ENCODE results near the gene BCAS3.

The BCAS3 gene

DNA sequence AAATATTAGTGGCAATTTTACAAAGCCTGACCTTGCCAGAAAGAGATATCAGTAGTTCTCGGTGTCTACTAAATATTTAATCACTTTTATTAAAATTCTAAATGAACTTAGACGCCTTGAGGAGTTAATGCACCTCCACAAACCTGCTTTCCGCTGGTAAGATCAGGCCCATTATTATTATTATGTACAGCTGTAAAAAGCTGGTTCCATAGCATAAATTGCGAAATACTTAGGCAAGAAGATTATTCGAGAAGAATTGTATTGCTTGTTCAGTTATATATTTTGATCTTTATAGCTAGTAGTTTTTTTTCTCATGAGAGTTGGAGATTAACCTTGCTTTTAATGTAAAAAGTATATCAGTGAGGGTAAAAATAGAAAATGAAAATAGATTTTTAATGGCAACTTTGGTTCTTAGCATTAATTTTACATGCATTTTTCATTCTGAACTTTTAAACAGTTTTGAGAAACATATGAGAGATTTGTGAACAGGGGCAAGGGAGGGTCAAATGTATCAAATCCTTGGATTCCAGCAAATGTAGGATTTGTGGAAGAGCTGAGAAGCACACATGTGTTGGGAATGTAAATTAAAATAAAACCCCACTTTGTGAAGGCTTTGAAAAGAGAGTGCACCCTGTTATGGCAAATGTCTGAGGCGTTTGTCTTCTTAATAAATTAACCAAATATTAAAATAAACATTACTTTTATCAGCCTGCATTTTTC lies 471.6 kb downstream of the BCAS3 start:
- TF ChIP-seq Cebpa-rat (IDR thresholded peaks at IDR 0.05), result peak; percentile 69; the same call in 1 of the 2 replicates
- no peaks in the 10 kb centered on the region for H4K20me1 ChIP-seq
- no peaks in the 10 kb centered on the region for H3K9me3 ChIP-seq
- no peaks in the 10 kb centered on the region for H3K27me3 ChIP-seq
- no peaks in the 10 kb centered on the region for H3K36me3 ChIP-seq
- peaks cover 27% of the 10 kb centered on the region for H3K4me1 ChIP-seq
- H3K4me3 ChIP-seq, result no peak overlapping the region
- no peak overlapping the region for H3K4me2 ChIP-seq
- H3K27ac ChIP-seq, result no peak overlapping the region
- H3K9ac ChIP-seq, result no peak overlapping the region

DNA sequence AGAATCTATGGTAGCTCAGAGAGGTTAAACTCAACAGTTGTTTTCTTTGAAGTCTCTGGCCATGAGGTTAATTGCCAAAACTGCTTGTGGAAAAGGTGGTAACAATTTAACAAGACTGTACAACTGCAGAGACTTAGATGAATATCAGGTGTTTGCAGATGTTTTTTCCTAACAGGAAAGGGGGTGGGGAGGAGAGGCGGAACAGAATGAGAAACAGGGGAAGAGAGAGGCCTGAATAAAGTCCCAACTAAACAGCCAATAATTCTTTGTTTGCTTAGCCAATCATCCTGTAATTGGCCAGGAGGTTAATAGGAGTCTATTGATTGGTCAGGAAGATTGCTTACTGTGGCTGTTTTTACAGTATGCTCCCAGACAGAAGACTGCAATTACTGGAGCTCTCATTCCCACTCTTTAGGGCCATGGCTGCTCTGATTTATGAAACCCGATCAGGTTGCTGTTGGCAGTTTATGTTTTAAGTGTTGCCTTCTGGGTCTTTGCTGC lies 472.3 kb downstream of the BCAS3 start:
- Histone ChIP-seq H3K27ac (no peak overlapping the region), H4K20me1 (no peaks in the 10 kb centered on the region), H3K4me3 (no peak overlapping the region), H3K4me2 (no peak overlapping the region), H3K9me3 (no peaks in the 10 kb centered on the region), H3K36me3 (no peaks in the 10 kb centered on the region), H3K9ac (no peak overlapping the region), H3K27me3 (no peaks in the 10 kb centered on the region), H3K4me1 (peaks cover 21% of the 10 kb centered on the region)
- no peak for TF ChIP-seq Cebpa-rat (IDR thresholded peaks at IDR 0.05)

DNA sequence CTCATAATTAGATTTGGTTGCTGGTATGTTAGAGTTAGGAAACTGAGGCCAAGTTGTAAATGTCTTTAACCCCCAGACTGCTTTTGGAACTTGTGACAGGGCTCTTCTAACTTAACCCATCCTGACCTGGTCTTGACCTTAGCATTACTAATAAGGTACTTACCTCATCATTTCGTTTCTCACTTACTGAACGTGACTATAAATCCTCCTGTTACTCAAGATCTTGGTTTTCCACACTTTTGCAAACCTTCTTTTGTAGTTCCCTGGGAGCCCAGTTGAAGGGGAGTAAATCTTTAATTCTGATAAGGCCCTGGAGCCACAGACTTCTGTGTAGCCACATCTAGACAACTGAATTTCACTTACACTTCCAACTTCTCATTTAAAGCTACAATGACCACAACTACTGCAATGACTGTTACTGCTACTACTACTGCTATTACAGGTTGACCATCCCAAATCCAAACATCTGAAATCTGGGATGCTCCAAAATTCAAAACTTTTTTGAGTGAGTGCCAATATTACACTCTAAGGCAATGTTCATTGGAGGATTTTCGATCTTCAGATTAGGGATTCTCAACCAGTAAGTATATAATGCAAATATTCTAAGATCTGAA lies 473.1 kb downstream of the BCAS3 start:
- H3K27ac ChIP-seq, result no peak overlapping the region
- H3K27me3 ChIP-seq, result no peaks in the 10 kb centered on the region
- no peaks in the 10 kb centered on the region for H3K9me3 ChIP-seq
- no peaks in the 10 kb centered on the region for H3K36me3 ChIP-seq
- H3K4me3 ChIP-seq, result no peak overlapping the region
- H4K20me1 ChIP-seq, result no peaks in the 10 kb centered on the region
- no peak for TF ChIP-seq Cebpa-rat (IDR thresholded peaks at IDR 0.05)
- no peak overlapping the region for H3K9ac ChIP-seq
- H3K4me1 ChIP-seq, result peaks cover 12% of the 10 kb centered on the region
- no peak overlapping the region for H3K4me2 ChIP-seq

DNA sequence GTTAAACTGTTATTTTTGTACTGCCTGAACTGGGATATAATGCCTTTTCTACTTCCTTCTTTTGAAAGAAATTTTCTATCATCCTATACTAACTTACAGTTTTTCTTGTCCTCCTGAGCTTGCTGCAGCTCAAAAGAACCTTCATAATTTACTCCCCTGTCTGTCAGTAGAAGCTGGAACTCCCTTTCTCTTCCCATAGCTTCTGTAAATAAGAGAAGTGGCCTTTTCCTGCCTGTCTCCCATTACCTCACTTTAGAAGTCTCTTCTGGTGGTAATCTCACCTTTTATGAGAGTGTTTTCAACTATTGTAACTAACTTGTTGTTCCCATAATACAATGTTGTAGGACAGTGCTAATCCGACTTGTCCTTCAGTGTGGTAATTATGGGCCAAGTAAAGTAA lies 475.2 kb downstream of the BCAS3 start:
- no peaks in the 10 kb centered on the region for H3K36me3 ChIP-seq
- no peak overlapping the region for H3K4me3 ChIP-seq
- no peak for TF ChIP-seq Cebpa-rat (IDR thresholded peaks at IDR 0.05)
- H4K20me1 ChIP-seq, result no peaks in the 10 kb centered on the region
- no peak overlapping the region for H3K9ac ChIP-seq
- H3K4me1 ChIP-seq, result no peaks in the 10 kb centered on the region
- H3K27me3 ChIP-seq, result no peaks in the 10 kb centered on the region
- no peak overlapping the region for H3K4me2 ChIP-seq
- H3K9me3 ChIP-seq, result no peaks in the 10 kb centered on the region
- H3K27ac ChIP-seq, result no peak overlapping the region

DNA sequence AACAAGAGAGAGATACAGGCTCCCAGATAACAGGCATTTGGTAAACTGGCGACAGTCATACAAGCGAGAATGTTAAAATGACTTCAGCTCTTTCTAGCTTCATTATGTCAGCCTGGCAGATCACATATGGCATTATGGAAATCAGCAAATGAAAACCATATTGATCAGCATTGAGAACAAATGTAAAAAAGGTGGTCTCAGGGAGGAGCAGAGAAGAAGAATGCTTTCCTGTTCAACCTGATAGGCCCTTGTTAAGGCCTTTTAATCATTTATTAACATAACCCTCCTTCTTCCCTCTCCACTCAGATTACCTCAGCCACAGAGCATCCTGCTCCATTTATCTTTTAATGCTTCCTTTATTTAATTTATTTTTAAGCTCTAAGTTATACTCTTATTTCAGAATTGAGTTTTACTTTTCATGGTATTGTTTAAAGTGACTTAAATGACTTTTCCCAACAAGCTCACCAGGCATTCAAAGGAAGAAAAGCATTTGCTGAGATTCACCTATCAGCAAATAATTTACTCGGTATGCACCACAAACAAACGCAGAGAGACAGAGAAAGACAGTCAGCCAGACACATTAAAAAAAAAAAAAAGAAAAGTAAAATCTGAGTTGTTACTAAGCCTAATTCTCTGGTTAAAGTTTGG lies 478.1 kb downstream of the BCAS3 start:
- Histone ChIP-seq H3K4me3 (no peak overlapping the region), H3K27me3 (no peaks in the 10 kb centered on the region), H3K9ac (no peak overlapping the region), H3K27ac (no peak overlapping the region), H3K9me3 (no peaks in the 10 kb centered on the region), H4K20me1 (no peaks in the 10 kb centered on the region), H3K36me3 (no peaks in the 10 kb centered on the region), H3K4me1 (peaks cover 3% of the 10 kb centered on the region), H3K4me2 (no peak overlapping the region)
- no peak for TF ChIP-seq Cebpa-rat (IDR thresholded peaks at IDR 0.05)

DNA sequence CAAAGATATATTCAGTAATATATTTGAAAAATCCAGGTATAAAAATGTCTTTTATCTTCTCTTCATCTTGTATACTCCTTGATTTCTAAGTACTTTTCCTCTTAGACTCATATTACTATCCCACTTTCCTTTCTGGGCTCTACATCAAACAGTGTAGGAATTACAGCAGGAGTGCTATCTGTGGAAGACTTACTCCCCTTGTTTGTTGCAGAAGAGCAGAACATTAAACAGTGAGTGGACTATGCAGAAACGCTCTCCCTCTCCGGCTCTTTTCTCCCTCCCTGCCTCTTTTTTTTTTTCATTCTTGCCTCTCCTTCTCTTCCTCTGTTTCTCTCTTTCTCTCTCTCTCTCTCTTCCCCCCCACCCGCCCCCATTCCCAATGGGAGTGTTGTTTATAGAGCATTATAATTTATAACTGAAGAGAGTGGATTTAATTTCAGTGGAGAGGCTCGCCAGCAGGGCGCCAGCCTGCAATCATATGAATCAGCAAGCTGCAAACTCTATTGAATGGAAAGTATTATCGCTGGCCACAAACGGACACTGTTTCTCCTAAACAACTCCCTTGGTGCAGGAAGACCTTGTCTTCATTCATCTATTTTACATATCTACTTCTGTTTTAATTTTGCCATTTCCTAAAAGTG lies 479.7 kb downstream of the BCAS3 start:
- H3K27ac ChIP-seq, result no peak overlapping the region
- no peaks in the 10 kb centered on the region for H4K20me1 ChIP-seq
- H3K9ac ChIP-seq, result no peak overlapping the region

DNA sequence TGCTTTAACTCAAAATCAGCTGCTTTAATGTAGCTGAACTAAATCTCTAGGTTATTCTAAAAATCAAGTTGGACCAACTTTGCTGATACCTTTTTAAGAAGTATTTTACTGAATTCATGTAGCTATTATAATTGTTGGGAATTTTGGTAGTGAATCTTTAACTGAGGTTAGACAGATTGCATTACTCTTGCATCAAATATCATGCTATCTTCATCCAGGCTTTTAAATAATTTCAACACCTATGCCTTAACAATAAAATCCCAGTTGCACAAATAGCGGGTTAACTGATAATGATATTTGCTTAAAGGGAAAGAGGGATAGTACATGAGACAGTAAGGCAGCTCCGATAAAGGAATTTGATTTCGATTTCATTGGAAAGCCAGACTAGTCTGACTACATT lies 480.7 kb downstream of the BCAS3 start:
- peaks cover 14% of the 10 kb centered on the region for H3K4me1 ChIP-seq
- no peak overlapping the region for H3K4me3 ChIP-seq
- no peaks in the 10 kb centered on the region for H3K9me3 ChIP-seq
- H4K20me1 ChIP-seq, result no peaks in the 10 kb centered on the region
- no peaks in the 10 kb centered on the region for H3K36me3 ChIP-seq
- TF ChIP-seq Cebpa-rat (IDR thresholded peaks at IDR 0.05), result no peak
- H3K9ac ChIP-seq, result no peak overlapping the region
- no peak overlapping the region for H3K4me2 ChIP-seq
- H3K27ac ChIP-seq, result no peak overlapping the region
- H3K27me3 ChIP-seq, result no peaks in the 10 kb centered on the region

More for the DNA sequence above, 479.7 kb downstream of the BCAS3 start:
- Histone ChIP-seq H3K4me2 (no peak overlapping the region), H3K36me3 (no peaks in the 10 kb centered on the region), H3K4me1 (peaks cover 14% of the 10 kb centered on the region), H3K27me3 (no peaks in the 10 kb centered on the region), H3K4me3 (no peak overlapping the region), H3K9me3 (no peaks in the 10 kb centered on the region)
- TF ChIP-seq Cebpa-rat (IDR thresholded peaks at IDR 0.05), result no peak

DNA sequence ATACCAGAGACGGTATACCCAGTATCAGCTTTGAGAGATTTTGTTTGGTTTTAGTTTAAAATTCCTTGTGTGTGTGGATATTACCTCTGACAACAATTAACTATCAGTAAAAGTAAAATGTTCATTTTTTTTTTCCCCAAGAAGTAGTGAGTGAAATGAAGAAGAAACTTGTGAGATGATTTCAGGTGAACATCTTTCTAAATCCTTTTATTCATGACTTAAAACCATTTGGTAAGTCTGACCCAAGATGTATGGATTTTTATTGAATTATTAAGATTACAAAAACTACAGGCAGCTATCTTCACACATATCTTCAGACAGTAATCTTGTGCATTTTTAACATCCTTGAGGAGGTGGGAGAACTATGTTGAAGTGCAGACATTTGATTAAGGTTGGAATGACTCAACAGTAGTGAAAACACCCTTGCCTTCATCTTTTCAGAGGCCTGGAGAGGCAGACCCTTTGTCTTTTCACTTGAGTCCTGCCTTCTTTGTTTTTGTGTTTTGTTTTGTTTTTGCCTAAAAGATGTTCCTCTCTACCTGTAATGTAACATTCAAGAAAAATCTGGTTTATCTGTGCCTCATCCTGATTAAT lies 481.7 kb downstream of the BCAS3 start:
- Histone ChIP-seq H3K4me3 (no peak overlapping the region), H3K27ac (no peak overlapping the region), H3K4me1 (peaks cover 14% of the 10 kb centered on the region), H3K9me3 (no peaks in the 10 kb centered on the region), H3K27me3 (no peaks in the 10 kb centered on the region), H3K4me2 (no peak overlapping the region), H3K9ac (no peak overlapping the region), H3K36me3 (no peaks in the 10 kb centered on the region), H4K20me1 (no peaks in the 10 kb centered on the region)
- TF ChIP-seq Cebpa-rat (IDR thresholded peaks at IDR 0.05), result no peak

DNA sequence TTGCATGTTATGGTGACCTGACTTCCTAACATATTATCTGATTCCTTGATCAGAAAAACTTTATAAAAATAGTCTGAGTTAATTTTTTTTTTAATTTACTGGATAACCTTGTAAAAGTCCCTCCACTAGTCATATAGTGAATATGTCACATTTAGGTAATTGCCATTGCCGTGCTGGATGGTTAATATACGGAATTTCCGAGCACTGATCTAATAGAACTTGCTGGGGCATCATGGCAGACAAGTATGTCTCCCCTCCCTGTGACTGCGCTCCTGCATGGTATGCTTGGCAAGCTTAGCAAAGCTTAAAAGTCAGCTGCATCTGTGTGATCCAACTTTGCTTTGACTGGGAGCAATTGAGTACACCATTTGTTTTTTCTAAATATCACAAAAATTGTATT lies 482.6 kb downstream of the BCAS3 start:
- no peak for TF ChIP-seq Cebpa-rat (IDR thresholded peaks at IDR 0.05)
- no peaks in the 10 kb centered on the region for H3K9me3 ChIP-seq
- no peaks in the 10 kb centered on the region for H4K20me1 ChIP-seq
- H3K4me1 ChIP-seq, result peaks cover 14% of the 10 kb centered on the region
- H3K9ac ChIP-seq, result no peak overlapping the region
- H3K27ac ChIP-seq, result no peak overlapping the region
- no peak overlapping the region for H3K4me3 ChIP-seq
- H3K36me3 ChIP-seq, result no peaks in the 10 kb centered on the region
- H3K27me3 ChIP-seq, result no peaks in the 10 kb centered on the region
- H3K4me2 ChIP-seq, result no peak overlapping the region

Data from BLaER1 (cell line).